SU-DHL-6 (cell line): ENCODE data around the gene TARS3.

Source experiments
- EZH2phosphoT487 ChIP-seq: fragments of 200-600 bp; sonication (generic), shearing (Covaris generic); conservative IDR thresholded peaks from 2 replicates; pipeline ENCODE4 v1.6.1; 2018; ENCODE audit warnings: mild to moderate bottlenecking, antibody characterized with exemption, low read length, moderate library complexity, mixed read lengths
- TF ChIP-seq, protein P1 (sequence below): fragments of 200-600 bp; sonication (generic); IDR thresholded peaks from one replicate; pipeline ENCODE4 v1.5.1; 2017; ENCODE audit warnings: antibody characterized with exemption, mild to moderate bottlenecking, low read length, moderate library complexity; ENCODE audit not compliant: insufficient read depth, poor library complexity, severe bottlenecking

- TF ChIP-seq, protein P1, sequence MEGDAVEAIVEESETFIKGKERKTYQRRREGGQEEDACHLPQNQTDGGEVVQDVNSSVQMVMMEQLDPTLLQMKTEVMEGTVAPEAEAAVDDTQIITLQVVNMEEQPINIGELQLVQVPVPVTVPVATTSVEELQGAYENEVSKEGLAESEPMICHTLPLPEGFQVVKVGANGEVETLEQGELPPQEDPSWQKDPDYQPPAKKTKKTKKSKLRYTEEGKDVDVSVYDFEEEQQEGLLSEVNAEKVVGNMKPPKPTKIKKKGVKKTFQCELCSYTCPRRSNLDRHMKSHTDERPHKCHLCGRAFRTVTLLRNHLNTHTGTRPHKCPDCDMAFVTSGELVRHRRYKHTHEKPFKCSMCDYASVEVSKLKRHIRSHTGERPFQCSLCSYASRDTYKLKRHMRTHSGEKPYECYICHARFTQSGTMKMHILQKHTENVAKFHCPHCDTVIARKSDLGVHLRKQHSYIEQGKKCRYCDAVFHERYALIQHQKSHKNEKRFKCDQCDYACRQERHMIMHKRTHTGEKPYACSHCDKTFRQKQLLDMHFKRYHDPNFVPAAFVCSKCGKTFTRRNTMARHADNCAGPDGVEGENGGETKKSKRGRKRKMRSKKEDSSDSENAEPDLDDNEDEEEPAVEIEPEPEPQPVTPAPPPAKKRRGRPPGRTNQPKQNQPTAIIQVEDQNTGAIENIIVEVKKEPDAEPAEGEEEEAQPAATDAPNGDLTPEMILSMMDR = no peak
- TF ChIP-seq EZH2phosphoT487 = no peak
Observed at GRCh38 chr15:101618851-101619614, 105.2 kb downstream of the TARS3 start.
